HG02973 (cell line): ENCODE measurements around the gene IQCK.

Source experiments
- ATAC-seq: cut with Tn5 transposase; IDR thresholded peaks from one replicate; pipeline ENCODE4 v1.9.1; 2021; ENCODE audit warnings: moderate library complexity; ENCODE audit not compliant: unreplicated experiment

Gene IQCK

GRCh38 chr16:19753815-19754643 is 36.0 kb downstream of the IQCK start:
- ATAC-seq, result no peak

DNA sequence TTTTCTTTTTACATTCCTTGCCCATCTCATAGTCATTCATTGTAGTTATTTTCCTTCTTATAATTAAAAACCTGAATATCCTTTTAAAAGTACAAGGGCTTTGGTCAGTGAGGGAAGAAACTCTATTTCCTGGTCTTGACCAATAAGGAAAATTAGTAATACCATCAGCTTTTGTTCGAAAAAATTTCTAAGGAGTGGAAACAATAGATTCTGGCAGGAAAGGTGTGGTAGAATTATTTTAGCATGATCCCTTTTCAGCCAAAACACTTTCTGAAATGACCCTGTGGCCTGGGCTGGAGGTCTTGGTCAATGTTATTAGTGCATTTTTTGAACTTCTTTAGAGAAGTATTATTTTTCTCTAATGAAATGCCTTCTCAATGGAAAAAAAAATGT is 36.6 kb downstream of the IQCK start:
- no peak for ATAC-seq

DNA sequence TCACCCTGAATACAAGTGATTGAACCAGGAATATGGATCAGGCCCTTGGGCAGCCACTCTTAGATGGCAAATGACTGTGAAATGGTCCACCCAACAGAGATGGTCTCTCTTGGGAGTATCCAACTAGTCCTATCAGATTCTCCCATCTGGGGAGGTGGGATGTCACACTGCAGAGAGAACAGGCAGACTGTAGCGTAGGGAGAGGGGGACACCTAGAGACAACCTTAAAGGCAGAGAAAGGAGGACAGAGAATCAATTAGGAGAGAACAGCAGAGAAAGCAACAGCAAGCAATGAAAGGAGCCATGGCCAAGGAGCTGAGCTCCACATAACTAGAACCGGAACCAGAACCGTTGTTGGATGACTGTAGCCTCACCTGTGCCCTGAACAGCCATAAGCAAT is 37.2 kb downstream of the IQCK start:
- no peak for ATAC-seq

DNA sequence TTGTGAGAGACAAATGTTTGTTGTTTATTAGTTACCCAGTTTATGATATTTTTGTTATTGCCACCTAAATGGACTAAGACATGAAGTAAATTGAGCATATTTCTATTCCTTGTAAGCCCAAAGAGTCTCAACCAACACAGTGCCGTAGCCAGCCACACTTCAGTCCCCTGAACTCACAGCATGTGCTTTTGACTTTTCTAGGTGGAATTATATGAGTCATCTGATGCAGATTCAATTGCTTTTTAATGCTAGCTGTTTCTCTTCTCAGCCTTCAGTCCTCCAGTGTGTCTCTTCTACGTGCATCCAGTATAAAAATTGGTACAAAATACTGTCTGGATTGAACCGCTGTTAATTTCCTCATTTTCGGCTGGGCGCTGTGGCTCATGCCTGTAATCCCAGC is 39.0 kb downstream of the IQCK start:
- ATAC-seq, result no peak

DNA sequence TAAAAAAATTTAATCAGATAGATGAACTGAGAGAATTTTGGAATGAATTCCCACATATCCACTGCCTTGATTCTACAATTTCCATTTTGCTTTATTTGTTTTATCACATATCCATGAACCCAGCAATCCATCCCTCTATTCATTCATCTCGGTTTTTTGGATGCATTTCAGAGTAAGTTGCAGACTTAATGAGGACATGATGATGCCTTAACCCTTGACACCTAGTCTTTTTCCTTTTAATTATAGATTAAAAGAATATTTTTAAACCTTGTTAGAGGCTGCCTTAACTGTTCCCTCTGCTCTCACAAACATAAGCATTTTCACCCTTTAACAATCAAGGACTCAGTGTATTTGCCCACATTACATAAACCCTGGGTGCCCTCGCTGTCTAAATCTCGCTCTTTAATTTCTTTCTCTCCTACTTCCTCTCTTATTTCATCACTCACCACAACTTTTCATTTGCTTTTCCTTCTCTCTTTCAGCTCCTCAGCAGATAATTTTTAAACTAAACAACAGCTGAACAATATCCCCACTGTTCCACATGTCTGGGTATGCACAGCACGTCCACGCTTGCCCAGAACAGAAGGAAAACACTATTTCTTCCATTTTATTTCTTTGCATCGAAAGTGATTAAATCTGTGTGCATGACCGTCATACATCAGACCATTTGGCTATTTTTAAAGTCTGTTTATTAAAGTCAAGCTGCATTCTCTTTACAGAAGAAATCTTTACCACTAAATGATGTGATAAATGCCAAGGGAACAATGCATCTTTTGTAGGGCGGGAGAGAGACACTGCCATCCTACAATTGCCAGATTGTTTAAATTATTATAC is 39.9 kb downstream of the IQCK start:
- ATAC-seq, result no peak

GRCh38 chr16:19760356-19761060 is 42.4 kb downstream of the IQCK start:
- ATAC-seq, result no peak

GRCh38 chr16:19765860-19766553 is 47.9 kb downstream of the IQCK start:
- ATAC-seq, result no peak

GRCh38 chr16:19766554-19766884 is 48.4 kb downstream of the IQCK start:
- ATAC-seq, result no peak

DNA sequence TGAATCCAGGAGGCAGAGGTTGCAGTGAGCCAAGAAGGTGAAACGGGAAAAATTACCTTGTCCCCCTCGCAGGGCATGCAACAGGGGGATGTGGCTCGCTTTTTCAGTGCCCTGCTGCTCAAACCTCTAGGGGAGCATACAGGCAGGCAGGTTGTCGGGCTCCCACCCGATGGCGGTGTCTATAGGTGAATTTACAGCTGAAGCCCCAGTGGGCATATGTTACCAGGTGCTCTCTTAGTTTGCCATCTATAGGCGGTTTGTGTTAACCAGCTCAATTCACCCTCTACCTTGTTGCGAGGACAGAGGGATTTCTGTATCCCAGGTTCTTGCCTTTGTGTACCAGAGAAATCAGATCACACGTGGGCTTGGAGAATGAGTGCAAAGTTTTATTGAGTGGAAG is 48.9 kb downstream of the IQCK start:
- no peak for ATAC-seq

DNA sequence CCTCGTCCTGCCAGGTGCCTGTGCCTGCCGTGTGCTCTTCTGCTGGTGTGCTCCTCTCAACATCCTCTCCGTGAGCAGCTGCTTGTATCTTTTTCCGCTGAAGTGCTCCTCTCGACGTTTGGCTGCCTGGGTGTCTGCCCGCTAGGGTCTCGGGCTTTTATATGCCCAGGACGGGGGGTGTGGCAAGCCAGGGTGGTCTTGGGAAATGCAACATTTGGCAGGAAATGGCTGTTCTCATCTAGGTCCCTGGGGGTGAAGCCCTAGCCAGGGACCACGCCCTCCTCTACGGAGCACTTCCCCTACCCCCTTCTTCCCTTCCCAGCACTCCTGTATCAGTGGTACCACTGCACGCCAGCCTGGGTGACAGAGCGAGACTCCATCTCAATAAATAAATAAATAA is 49.4 kb downstream of the IQCK start:
- no peak for ATAC-seq

- ATAC-seq, result no peak
These were observed 51.2 kb downstream of the IQCK start for GRCh38 chr16:19769239-19769638.

GRCh38 chr16:19771040-19771439 is 53.0 kb downstream of the IQCK start:
- no peak for ATAC-seq

- ATAC-seq, result no peak
These were observed 53.7 kb downstream of the IQCK start for GRCh38 chr16:19771796-19772195.

DNA sequence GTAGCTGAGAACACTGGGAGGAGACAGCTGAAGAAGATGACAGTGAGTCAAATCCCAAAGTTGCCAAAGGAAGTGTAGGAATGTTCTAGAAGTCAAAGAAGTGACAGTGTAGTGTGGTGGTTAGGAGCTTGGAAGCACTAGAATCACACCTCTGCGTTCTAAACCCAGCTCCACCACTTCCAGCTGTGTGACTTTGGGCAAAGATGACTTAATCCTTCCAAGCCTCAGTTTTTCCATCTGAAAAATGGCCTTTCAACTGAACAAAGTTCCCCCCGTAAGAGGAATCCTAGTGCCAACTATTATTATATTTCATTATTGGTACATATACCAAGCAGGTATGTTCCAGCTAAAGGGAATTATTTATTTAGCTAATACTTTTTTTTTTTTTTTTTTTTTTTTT is 56.0 kb downstream of the IQCK start:
- ATAC-seq, result no peak

GRCh38 chr16:19776147-19776546 is 58.1 kb downstream of the IQCK start:
- ATAC-seq, result no peak

GRCh38 chr16:19776565-19776964 is 58.5 kb downstream of the IQCK start:
- ATAC-seq, result no peak

GRCh38 chr16:19780321-19780720 is 62.2 kb downstream of the IQCK start:
- no peak for ATAC-seq

DNA sequence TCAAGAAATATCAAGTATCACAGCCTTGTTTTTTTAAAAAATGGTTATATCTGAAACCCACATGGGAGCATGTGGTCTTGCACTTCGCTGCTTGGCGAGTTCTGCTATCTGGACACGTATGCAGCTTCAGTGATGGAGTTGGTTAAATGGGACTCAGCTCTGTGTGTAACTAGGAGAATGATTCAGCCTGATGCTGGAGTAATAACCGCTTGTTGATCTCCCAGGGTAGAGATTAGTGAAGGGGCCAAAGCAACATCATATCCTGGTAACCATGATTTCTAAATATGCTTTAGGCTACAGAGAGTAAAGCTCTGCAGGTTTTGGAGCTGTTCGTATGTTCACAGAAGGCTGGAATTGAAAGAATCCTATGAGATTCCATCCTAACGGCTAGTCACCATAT is 63.2 kb downstream of the IQCK start:
- no peak for ATAC-seq

GRCh38 chr16:19783363-19784182 is 65.5 kb downstream of the IQCK start:
- ATAC-seq, result no peak

GRCh38 chr16:19784183-19784736 is 66.2 kb downstream of the IQCK start:
- ATAC-seq, result no peak
